Spinal cord (tissue), 10 donors: Measurements from ENCODE around the gene SMOC2. TPM values are rescaled to one million over a fixed set of nuclear protein-coding genes. Genes with fewer than 3 reads are reported as not detected.

Source experiments
- DNase-seq, 6 donors: peaks; one replicate each; pipeline versions ENCODE4 v3.0.0 to v3.0.0-alpha.2; 2013 to 2015; ENCODE audit warnings: low spot score in 6 of 6, low read depth in 4 of 6
- H3K27ac ChIP-seq: one replicate; pipeline ENCODE4 v1.5.1; 2013; ENCODE audit warnings: low read depth, low read length, control low read depth
- H3K27me3 ChIP-seq: one replicate; pipeline ENCODE4 v1.6.1; 2013; ENCODE audit warnings: low read length; ENCODE audit not compliant: control insufficient read depth, insufficient read depth
- H3K36me3 ChIP-seq: one replicate; pipeline ENCODE4 v1.6.1; 2013; ENCODE audit warnings: low read length; ENCODE audit not compliant: control insufficient read depth, insufficient read depth
- H3K4me1 ChIP-seq: one replicate; pipeline ENCODE4 v1.6.1; 2013; ENCODE audit warnings: low read length; ENCODE audit not compliant: control insufficient read depth, insufficient read depth
- H3K4me3 ChIP-seq: one replicate; pipeline ENCODE4 v1.5.1; 2013; ENCODE audit warnings: low read depth, low read length, control low read depth
- H3K9me3 ChIP-seq: one replicate; pipeline ENCODE4 v1.6.1; 2013; ENCODE audit warnings: low read length; ENCODE audit not compliant: control insufficient read depth, insufficient read depth
- WGBS: methylation state at CpG from one replicate; pipeline ENCODE4 v1.1.5; 2013; ENCODE audit warnings: missing lambda C conversion rate; ENCODE audit not compliant: insufficient coverage; 5-methylcytosine and 5-hydroxymethylcytosine counted together
- polyA plus RNA-seq, 2 donors: library from polyadenylated mRNA; unstranded; fragments of 120-200 nt; gene quantifications; one replicate each; pipeline ENCODE4 v1.2.1, GENCODE V29; 2013; ENCODE audit not compliant: insufficient read length in 2 of 2
- total RNA-seq, 2 donors: library from RNA; depleted of rRNA in 1 of 2; stranded (reverse); fragments of 120-200 nt in 1 of 2; fragments of >200 nt in 1 of 2; gene quantifications; one replicate each; pipeline versions ENCODE4 v1.2.3 to v1.2.4, GENCODE V29; 2013 to 2014
- donor health status: healthy.

SMOC2 gene
- total and polyA plus RNA-seq, 4 donors = 8.3 to 96.0 (median 45.6) TPM

DNA sequence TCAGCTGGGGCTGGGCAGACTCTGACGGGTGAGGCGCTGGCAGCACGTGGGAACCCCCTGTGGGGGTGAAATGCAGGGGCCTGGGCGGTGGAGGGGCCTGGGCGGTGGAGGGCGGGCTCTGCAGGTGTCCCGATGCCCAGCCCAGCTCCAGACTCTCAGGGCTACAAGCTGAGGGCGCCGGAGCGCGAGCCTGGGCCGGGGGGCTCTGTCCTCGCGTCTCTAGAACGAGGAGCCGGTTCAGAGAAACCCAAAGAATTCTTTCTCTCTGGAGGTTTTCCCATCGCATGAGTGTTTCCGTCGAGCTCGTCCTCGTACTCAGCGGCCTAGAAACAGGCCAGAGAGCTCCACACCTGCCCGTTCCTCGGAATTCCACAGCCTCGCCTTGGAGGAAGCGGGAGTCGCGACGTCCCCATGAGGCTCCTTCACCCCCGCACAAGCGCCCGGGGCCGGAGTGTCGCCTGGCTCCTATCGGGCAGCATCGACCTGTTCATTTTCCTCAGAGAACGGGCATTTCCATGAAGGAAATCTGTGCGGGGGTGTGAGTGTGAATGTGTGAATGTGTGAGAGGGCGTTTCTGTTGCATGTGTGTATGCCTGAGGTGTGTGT lies 76.9 kb downstream of the SMOC2 start:
- no peaks in the 10 kb centered on the region for H3K27me3 ChIP-seq

DNA sequence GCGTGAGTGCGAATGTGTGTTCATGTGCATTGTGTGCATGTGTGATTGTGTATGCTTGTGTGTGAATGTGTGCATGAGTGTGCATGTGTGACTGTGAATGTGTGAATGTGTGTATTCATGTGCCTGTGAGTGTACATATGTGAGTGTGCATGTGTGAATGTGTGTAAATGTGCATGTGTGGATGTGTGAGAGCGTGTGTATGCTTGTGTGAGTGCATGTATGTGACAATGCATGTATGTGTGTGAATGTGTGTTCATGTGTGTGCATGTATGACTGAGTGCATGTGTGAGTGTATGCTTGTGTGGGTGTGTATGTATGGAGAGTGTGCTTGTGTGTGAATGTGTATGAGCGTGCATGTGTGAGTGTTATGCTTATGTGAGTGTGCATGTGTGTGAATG lies 77.4 kb downstream of the SMOC2 start:
- no peak overlapping the region for H3K4me3 ChIP-seq
- DNase-seq = no peak
- 71% methylated on average over 4 of the region's 4 CpGs for WGBS

More for the DNA sequence above, 76.9 kb downstream of the SMOC2 start:
- no peaks in the 10 kb centered on the region for H3K9me3 ChIP-seq
- H3K4me1 ChIP-seq = no peaks in the 10 kb centered on the region
- no peak overlapping the region for H3K4me3 ChIP-seq
- no peak for DNase-seq
- WGBS = 88% methylated on average over 38 of the region's 39 CpGs
- no peaks in the 10 kb centered on the region for H3K36me3 ChIP-seq
- no peak overlapping the region for H3K27ac ChIP-seq

GRCh38 chr6:168518867-168519266 lies 77.9 kb downstream of the SMOC2 start:
- Histone ChIP-seq H3K4me1 (no peaks in the 10 kb centered on the region), H3K9me3 (no peaks in the 10 kb centered on the region), H3K27me3 (no peaks in the 10 kb centered on the region), H3K4me3 (no peak overlapping the region), H3K27ac (no peak overlapping the region), H3K36me3 (no peaks in the 10 kb centered on the region)
- WGBS = 90% methylated on average over 19 of the region's 21 CpGs
- DNase-seq = no peak

More for the DNA sequence above, 77.4 kb downstream of the SMOC2 start:
- H3K27ac ChIP-seq = no peak overlapping the region
- H3K27me3 ChIP-seq = no peaks in the 10 kb centered on the region
- H3K4me1 ChIP-seq = no peaks in the 10 kb centered on the region
- H3K36me3 ChIP-seq = no peaks in the 10 kb centered on the region
- H3K9me3 ChIP-seq = no peaks in the 10 kb centered on the region

GRCh38 chr6:168520233-168520632 lies 79.2 kb downstream of the SMOC2 start:
- Histone ChIP-seq H3K27me3 (no peaks in the 10 kb centered on the region), H3K27ac (no peak overlapping the region), H3K4me1 (no peaks in the 10 kb centered on the region), H3K9me3 (no peaks in the 10 kb centered on the region), H3K36me3 (no peaks in the 10 kb centered on the region), H3K4me3 (no peak overlapping the region)
- 86% methylated on average over 10 of the region's 10 CpGs for WGBS
- no peak for DNase-seq

DNA sequence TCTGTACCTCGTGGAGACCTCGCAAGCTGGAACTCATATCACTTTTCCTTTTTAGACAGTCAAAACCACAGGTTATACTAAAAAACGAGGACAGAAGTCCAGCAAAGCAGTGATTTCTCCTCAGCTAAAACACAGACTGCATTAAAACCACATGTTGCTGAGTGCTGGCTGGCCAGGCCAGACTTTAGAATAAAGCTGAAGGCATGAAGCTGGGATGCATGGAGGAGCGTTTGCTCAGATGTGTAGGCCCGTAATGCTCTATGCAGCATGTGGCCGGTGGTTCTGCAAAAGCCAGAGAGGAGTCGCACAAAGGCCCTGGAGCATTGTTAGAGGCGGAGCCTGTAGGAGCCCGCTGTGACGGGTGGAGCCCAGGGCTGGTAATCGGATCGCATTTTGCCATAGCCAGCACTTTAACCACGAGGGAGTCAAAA lies 83.6 kb downstream of the SMOC2 start:
- no peak for DNase-seq
- H3K27ac ChIP-seq = no peak overlapping the region
- WGBS = 81% methylated on average over 13 of the region's 13 CpGs

GRCh38 chr6:168525114-168525513 lies 84.1 kb downstream of the SMOC2 start:
- Histone ChIP-seq H3K27ac (no peak overlapping the region), H3K27me3 (no peaks in the 10 kb centered on the region), H3K4me3 (no peak overlapping the region), H3K9me3 (no peaks in the 10 kb centered on the region), H3K4me1 (peaks cover 10% of the 10 kb centered on the region), H3K36me3 (peaks cover 3% of the 10 kb centered on the region)
- 93% methylated on average over 7 of the region's 8 CpGs for WGBS
- DNase-seq = no peak

More for the DNA sequence above, 83.6 kb downstream of the SMOC2 start:
- Histone ChIP-seq H3K9me3 (no peaks in the 10 kb centered on the region), H3K4me1 (peaks cover 10% of the 10 kb centered on the region), H3K27me3 (no peaks in the 10 kb centered on the region), H3K4me3 (no peak overlapping the region), H3K36me3 (peaks cover 3% of the 10 kb centered on the region)

DNA sequence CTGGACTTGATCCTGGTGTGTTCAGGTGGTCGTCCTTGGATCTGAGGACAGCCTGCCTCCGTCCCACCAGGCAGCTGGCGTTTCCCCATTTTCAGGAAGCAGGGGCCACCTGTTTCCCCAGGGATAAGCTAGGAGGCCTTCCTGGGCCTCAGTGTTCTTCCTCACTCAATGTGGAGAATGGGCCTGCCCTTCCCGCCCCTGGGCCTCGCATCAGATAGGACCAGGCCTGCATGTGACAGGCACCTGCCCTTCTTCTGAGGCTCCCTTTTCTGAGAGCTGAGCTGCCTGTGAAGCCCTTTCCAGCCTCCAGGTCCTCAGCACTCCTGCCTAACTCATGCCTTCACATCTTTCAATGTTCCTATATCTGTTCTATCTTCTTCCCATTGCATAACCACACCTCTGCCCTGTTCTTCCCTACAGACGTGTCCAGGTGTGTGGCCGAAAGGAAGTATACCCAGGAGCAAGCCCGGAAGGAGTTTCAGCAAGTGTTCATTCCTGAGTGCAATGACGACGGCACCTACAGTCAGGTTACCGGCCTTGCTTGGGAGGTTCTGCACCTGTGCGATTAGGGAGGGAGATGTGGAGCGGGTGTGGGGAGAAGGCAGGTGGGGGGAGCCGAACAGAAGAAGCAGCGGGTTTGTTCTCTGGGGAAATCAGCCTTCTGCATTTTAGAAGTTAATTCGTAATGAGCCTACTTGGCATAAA lies 85.1 kb downstream of the SMOC2 start:
- Histone ChIP-seq H3K27me3 (no peaks in the 10 kb centered on the region), H3K4me3 (no peak overlapping the region), H3K36me3 (peaks cover 3% of the 10 kb centered on the region), H3K9me3 (no peaks in the 10 kb centered on the region), H3K4me1 (peaks cover 10% of the 10 kb centered on the region), H3K27ac (no peak overlapping the region)
- no peak for DNase-seq
- WGBS = 91% methylated on average over 14 of the region's 16 CpGs

GRCh38 chr6:168526841-168527281 lies 85.9 kb downstream of the SMOC2 start:
- Histone ChIP-seq H3K36me3 (peaks cover 3% of the 10 kb centered on the region), H3K4me1 (peaks cover 10% of the 10 kb centered on the region), H3K9me3 (no peaks in the 10 kb centered on the region), H3K4me3 (no peak overlapping the region), H3K27ac (no peak overlapping the region), H3K27me3 (no peaks in the 10 kb centered on the region)
- 53% methylated on average over 6 of the region's 8 CpGs for WGBS
- DNase-seq = peak in 2 of 6 donors; percentile 86 to 90

GRCh38 chr6:168527451-168528210 lies 86.6 kb downstream of the SMOC2 start:
- no peaks in the 10 kb centered on the region for H3K27me3 ChIP-seq
- H3K36me3 ChIP-seq = peaks cover 3% of the 10 kb centered on the region
- H3K4me1 ChIP-seq = peaks cover 10% of the 10 kb centered on the region
- no peaks in the 10 kb centered on the region for H3K9me3 ChIP-seq
- no peak for DNase-seq
- H3K27ac ChIP-seq = no peak overlapping the region
- H3K4me3 ChIP-seq = no peak overlapping the region
- 85% methylated on average over 22 of the region's 25 CpGs for WGBS
